ENCODE results near the gene ODAD3.
"Not testable (repeated sequence)": the region's sequence is repeated elsewhere in the genome, so short reads cannot be mapped to it uniquely, and the experiment has no call there.

The ODAD3 gene

DNA sequence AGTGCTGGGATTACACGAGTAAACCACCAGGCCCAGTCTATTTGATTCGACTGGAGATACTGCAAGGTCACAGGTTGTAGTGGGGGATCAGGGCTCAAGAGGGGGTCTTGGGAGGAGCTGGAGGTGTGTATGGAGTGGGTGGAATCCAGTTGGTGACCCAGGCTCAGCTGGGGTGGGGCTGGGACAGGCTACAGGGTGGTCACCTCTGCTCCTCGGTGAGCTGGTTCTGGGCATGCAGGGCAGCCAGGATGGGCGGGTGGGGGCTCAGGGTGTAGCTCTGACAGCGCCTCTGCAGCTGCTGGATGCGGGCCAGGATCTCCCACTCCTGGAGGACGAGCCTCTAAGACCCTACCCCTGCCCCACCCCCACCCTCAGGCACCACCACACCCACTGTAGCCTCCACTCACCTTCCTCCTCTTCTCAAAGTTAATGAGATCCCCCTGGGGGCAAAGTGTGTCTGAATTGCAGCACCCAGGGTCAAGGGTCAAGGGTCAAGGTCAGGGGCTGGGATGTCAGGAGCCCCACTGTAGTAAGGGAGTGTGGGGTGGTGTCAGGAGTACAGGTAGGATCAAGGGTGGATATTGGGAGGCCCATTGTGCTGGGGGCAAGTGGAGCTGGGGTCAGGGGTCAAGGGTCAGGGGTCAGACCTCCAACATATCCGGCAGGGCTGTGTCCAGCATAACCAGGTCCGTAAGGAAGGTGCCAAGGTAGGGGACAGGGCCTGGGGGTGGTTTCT, 32.9 kb downstream of the ODAD3 start:
- no peak for DNase-seq

DNA sequence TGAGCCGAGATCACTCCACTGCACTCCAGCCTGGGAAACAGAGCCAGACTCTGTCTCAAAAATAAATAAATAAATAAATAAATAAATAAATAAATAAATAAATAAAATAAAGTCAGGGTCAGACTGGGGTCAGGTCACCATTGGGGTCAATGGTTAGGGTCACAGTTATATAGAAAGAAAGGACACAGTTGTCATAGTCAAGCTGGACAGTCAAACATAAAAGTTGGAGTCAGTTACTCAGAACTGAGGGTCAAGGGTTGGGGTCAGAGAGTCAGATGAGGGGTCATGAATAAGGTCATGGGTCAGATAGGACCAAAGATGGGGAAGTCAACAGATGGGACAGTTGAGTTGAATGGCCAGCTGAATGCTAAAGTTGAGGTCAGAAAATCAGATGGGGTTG, 34.1 kb downstream of the ODAD3 start:
- DNase-seq, result no peak

DNA sequence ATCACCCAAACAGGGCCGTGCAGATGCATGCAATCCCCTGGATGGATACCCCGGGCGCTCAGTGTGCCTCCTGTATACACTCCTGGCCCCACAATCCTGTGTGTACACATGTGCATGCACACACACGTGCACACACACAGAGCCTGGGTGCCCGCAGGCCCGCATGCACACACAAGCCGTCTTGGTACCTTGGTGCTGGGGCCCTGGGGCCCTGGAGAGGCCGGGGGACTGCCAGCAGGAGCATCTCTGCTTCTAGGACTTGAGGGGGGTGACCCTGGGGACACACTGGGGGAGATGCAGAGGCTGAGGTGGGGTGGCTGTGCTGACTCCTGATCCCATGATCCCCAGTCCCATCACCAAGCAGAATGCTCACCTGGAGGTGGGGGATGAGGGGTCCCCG, 35.3 kb downstream of the ODAD3 start:
- DNase-seq, result no peak

DNA sequence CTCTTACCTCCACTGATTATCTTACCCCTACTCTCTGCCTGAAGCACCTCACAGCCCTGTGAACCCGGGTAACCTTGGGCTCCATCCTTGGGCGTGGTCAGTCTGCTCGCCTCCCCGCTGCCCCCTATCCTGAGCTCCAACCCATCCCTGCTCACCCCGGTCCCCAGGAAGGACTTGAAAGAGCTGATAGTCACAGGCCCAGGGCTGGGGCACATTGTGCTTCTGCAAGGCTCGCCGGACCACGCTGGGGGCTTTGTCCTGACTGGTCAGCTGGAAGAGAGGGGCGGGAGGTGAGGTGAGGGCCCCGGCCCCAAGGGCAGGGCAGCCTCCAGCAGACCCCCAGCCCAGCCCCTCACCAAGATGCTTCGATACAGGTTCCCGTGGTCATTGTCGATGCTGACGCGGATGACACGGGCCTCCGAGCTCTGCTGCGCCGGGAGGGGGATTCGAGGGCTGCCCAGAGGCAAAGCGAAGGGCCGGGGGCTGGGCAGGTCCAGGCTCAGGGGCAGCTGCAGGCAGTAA, 37.8 kb downstream of the ODAD3 start:
- no peak for DNase-seq

DNA sequence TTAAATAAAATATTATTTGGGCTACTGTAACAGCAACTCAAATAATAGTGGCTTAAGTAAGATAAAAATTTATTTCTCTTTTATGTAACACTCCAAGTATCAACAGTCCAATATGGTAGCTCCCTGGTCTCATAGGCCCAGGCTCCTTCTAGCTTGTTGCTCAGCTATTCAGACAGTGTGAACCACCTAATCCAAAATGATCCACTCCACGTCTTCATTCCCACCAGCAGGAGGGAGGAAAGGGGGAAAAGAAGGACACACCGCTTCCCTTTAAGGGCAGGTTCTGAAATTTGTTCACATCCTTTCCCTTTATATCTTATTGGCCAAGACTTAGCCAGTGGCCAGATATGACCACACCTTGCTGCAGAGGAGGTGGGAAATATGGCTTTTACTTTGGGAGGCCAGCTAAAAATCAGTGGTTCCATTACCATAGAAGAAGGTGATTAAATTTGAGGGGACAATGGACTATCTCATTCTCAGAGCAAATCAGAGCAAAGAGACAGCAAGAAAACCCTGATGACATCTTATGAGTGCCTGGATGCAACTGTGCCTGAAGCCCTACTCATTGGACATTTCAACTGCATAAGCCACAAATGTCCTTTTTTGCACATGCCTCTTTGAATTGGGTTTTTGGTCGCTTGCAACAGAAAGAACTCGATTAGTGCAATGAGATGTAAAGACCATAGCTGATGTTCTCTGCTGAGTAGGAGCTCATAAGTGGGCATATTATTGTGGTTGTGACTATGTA, 43.8 kb downstream of the ODAD3 start:
- DNase-seq, result no peak

DNA sequence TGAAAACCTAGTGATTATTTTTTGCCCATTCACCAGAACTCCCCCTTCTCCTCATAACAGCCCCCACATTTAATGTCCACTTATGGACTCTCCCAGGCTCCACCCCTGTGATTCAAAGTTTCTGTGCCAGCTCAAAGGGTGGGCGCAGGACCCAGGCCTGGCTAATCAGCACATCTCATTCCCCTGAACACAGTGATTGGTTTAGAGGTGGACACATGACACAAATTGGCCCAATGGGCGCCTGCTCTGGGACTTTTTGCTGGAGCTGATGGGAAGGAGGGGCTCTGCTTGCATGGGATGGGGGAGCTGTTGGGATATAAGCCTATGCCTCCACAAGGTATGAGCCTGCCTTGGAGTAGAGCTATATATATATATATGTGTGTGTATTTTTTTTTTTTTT, 44.6 kb downstream of the ODAD3 start:
- DNase-seq, result no peak

DNA sequence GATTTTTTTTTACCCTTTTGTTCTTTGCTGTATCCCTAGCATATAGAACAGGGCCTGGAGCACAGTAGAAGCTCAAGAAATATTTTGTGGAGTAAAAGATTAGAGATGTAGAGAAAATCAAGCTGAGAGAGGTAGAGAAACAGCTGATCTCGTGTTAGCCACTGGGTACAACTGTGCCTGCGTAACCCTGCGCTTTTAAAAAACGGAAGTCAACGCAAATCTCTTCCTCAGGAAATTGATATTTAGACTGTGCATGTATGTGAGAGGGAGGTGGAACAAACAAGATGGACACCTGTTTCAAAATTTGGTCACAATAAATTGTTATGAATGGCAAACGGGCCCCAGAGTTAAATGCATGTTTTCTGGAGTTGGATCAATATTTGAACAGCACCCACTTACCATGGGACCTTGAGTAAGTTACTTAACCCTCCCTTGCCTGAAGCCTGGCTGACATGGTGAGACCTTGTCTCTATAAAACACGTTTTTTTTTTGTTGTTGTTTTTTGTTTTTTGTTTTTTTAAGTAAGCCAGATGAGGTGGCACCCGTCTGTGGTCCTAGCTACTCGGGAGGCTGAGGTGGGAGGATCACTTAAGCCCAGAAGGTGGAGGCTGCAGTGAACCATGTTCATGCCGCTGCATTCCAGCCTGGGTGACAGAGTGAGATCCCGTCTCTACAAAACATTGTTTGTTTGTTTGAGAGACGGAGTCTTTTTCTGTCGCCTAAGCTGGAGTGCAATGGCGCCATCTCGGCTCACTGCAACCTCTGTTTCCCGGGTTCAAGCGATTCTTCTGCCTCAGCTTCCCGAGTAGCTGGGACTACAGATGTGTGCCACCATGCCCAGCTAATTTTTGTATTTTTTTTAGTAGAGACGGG, 47.5 kb downstream of the ODAD3 start:
- DNase-seq, result no peak

DNA sequence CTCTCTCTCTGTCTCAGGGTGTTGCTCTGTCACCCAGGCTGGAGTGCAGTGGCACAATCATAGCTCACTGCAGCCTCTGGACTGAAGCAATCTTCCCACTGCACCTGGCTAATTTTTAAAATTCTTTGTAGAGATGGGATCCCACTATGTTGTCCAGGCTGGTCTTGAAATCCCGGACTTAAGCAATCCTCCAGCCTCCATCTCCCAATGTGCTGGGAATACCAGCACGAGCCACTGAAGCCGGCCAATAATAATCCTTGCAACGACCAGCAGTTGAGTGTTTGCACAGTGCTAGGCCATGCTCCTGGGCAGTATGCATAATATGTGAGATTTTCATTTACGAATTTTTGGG, 50.2 kb downstream of the ODAD3 start:
- DNase-seq, result no peak

DNA sequence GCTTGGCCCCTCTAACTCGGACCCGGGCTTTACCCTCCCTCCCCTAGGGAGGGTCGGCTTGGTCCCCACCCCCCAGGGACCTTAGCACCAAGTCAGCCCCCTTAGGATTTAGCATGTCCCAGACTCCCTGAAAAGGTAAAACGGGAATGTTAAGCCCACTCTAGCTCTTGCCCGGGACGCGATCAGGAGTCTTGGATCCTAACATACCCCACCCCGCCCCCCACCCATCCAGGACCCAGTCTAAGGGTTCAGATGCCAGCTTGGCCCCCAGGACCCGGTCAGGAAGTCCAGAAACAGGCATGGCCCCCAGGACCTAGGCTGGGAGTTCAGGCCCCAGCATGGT, 51.2 kb downstream of the ODAD3 start:
- DNase-seq, result no peak

DNA sequence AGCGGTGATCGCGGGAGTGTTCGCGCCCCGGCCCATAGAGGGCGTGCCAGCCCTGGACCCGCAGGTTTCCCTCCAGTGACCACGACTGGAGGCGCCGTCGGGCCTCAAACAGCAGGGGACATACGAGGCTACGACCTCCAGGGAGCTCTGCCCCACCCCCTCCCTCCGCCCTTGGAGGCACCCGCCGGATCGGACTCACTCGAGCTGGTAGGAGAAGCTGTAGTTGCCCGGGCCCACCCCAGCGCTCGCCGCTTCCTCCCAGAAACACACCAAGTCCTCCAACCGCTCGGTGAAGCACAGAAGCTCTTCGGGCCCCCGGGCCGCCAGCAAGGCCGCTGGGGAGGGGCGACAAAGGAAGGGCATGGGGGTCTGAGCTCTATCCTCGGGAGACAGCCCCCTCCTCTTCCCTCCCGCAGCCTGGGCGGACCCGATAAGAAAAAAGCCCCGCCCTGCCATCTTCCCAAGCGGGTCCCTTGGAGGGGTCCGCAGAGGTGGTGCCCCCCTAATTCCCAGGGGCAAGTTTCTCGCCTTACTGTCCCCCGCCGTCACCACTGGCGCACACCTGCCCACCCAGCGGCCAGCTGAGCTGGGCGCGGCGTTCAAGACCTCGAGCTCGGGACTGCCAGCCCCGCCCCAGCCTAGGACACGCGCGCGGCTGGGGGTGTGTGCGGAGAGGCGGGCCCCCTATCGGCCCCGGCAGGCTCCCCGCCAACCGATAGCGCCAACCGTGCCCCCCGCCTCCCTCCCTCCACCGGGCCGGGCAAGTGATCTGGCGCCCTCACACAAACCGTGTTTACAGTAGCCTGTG, 51.8 kb downstream of the ODAD3 start:
- DNase-seq, result peak; percentile 39 to 54

DNA sequence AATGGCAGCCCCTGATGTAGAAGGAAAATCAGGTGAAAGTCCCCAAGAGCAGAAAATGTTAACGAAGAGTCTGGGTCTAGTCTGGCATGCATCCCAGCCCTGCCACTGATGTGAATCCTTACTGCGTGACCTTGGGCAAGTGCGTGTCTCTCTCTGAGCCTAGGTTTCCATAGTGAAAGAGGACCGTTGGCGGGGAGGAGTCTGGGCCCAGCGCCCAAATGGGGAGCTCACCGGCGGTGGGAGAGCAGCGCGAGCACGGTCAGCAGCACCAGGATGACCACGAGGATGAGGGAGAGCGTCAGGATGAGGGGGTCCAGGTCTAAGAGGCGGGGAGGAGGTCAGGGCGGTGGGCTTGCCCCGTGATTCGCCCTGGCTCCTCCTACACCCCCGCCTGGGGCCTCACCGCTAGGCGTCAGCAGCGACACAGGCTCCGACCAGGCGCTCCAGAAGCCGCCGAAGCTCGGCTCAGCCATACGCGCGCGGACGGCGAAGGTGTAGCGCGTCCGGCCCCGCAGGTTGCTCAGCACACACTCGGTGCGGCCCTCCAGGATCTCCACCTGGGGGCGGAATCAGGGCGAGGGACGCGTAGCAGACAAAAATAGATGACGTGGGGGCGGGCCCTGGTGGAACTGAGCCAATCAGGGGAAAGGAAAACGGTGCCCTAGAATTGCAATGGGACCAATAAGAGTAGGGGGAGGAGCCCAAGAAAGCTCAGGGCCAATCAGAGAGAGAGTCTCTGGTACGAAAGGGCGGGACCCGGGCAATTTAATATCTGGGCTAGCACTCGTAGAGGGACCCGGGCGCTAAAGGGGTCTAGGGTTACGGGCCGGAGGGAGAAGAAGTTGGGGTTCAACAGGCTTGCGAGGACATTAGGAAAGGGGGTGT, 54.0 kb downstream of the ODAD3 start:
- peak; percentile 90 to 94 for DNase-seq

DNA sequence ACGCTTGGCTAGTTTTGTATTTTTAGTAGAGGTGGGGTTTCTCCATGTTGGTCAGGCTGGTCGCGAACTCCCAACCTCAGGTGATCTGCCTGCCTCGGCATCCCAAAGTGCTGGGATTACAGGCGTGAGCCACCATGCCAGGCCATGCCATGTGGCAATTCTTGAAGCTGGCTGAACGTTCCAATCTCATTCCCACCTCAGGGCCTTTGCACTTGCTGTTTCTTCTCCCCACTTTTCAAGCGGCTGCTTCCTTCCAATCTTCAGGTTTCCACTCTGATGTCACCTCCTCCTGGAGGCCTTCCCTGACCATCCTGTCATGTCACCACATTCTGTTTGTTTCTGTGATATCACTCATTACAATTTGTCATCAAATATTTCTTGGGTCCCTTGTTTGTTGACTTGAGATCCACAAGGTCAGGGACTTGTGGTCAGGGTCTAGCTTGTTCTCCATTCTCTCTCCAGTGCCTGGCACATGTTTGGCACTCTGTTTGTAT, 55.0 kb downstream of the ODAD3 start:
- no peak for DNase-seq

DNA sequence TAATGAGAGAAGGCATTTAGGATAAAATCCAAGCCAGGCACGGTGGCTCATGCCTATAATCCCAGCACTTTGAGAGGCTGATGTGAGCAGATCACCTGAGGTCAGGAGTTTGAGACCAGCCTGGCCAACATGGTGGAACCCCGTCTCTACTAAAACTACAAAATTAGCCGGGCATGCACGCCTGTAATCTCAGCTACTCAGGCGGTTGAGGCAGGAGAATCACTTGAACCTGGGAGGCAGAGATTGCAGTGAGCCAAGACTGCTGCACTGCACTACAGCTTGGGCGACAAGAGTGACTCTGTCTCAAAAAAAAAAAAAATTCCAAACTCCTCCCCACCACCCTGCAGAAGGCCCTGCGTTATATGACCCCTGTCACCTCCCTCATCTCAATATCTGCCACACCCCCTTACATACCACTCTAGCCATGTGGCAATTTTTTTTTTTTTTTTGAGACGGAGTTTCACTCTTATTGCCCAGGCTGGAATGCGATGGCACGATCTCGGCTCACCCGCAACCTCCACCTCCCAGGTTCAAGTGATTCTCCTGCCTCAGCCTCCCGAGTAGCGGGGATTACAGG, 55.6 kb downstream of the ODAD3 start:
- not testable (repeated sequence) for DNase-seq

DNA sequence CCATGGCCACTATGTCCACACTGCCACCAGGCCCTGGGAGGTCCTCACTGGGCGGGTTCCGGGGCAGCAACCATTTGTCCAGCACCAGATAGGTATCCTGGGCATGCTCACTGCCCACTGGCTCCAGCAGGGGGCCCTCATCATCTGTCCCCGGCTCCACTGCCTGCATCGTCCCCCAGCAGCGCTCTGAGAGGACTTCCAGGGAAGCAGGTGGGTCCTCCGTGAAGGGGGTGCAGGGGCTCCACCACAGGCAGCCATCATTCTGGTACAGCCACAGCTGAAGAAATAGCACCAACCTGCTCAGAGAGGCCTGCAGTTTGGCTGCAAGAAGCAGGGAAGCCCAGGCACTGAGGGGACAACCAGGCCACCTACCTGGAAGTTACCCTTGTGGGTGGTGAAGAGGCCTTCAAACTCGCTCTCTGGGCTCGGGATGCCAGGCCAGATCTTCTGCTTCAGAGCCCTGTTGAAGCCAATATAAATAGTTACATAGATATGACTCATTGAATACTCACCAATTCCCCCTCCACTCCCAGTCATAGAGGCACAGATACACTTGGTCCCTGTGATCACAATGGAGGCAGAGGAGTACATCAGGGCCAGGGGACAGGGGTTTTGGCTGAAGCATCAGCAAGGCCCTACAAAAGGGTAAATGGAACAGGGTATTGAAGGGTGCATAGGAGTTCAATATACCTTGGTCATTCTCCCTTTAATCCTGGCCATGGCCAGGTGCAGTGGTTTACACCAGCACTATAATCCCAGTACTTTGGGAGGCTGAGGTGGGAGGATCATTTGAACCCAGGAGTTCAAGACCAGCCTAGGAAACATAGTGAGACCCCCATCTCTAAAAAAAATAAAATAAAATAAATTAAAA, 56.4 kb downstream of the ODAD3 start:
- DNase-seq, result no peak

DNA sequence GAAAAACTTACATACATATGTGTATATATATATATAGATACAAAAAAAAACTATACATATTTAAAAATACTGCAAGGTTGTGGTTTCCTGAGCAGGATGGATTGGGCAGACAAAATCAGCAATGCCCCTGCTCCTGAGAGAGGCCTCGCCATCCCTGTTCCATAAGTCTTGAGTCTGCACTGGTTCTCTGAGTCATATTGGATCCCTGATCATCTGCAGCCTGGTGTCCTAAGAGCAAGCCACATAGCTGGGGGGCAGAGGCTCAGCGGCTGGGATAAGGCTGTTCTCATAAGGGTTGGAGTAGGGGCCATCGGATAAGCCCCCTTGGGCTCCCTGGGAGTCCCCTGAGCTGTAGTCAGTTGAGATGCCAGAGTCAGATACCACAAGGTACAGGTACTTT, 57.2 kb downstream of the ODAD3 start:
- no peak for DNase-seq

DNA sequence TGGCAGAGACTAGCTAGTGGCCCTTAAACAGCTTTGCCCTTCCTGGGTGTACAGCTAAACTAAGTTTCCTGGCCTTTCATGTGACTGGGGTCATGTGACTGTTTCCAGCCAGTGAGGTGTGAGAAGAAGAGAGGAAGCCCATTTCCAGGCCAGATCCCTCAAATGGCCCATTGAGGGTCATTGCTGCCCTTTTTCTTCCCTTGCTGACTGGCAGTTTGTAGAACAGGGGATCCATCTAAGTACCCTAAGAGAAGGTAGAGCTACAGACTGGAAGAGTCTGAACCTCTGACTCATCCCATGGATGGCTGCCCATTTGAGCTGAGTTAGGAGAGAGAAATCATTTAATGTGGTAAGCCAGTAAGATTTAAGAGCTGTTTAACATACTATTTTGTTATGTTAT, 57.7 kb downstream of the ODAD3 start:
- DNase-seq, result no peak

DNA sequence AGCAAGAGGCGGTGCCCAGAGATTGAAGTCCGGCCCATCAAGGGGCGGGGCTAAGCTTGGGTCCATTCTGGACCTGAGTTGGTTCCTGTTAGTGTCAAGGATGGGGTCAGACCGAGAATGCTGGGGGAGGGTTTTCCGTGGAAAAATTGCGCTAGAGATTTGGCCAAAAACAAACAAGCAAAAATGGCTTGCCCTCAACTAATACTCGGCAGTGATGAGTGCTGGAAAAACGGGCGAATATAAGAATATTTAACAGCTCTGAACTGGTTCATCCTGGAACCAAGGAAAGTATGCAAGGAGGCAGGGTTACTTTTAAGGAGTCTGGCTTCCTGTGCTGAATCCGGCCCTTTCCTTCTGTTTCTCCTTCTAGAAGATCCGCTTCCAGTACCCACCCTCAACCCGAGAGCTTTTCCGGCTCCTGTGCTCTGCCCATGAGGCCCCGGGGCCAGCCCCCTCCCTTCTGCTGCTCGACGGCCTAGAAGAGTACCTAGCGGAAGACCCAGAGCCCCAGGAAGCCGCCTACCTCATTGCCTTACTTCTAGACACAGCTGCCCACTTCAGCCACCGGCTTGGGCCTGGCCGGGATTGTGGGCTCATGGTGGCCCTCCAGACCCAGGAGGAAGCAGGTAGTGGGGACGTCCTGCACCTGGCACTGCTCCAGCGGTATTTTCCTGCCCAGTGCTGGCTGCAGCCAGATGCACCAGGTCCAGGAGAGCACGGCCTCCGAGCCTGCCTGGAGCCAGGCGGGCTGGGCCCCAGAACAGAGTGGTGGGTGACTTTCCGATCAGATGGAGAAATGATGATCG, 59.6 kb downstream of the ODAD3 start:
- DNase-seq, result peak in 1 of 2 donors; percentile 58

DNA sequence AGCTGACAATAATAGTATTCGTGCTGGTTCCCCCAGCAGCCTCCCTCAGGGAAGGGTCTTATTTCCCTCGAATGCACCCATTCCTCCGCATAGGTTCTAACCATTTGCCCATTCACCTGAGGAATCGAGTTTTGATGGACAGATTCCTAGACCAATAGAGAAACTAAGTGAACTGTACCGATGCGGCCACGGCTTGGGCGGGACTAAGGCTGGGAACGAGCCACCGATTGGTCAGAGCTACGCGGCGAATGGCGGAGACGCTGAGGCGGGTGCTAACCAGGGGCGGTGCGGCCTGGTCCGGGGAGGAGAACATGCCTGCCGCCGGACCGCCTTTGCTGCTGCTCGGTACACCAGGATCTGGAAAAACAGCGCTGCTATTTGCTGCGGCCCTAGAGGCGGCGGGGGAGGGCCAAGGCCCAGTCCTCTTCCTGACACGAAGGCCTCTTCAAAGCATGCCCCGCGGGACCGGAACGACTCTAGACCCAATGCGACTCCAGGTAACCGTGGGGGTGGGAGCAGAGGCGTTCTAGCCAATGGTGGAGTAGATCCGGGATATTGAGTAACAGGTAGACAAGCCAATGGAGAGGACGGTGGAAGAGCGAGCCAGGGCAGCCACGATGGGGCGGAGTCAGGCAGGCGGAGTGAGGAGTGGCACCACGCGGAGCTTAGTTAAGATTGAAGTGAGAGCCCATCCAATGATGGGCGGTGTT, 60.3 kb downstream of the ODAD3 start, which contains the start of gene SWSAP1:
Gene SWSAP1 (plus strand): TSS at position 234 of the 710 bp plus-strand sequence. CDS start 15 bp downstream, at position 249.
- peak; percentile 93 to 94 for DNase-seq
